IgD-negative memory B cell (primary cell): ENCODE results near the gene RABEPK. TPM values are rescaled to one million over a fixed set of nuclear protein-coding genes. Genes with fewer than 3 reads are reported as not detected.
"Not testable (repeated sequence)": the region's sequence is repeated elsewhere in the genome, so short reads cannot be mapped to it uniquely, and the experiment has no call there.

ENCODE experiments used
- H3K27ac Mint-ChIP-seq, 3 donors: one replicate each; pipeline ENCODE4 v1.8.0; 2020 to 2022; ENCODE audit warnings: mild to moderate bottlenecking in 3 of 3, mixed read lengths in 3 of 3, moderate library complexity in 1 of 3
- H3K27me3 Mint-ChIP-seq: one replicate; pipeline ENCODE4 v1.8.0; 2021; ENCODE audit warnings: mixed read lengths
- H3K36me3 Mint-ChIP-seq: one replicate; pipeline ENCODE4 v1.8.0; 2020; ENCODE audit warnings: mild to moderate bottlenecking, mixed read lengths
- H3K4me1 Mint-ChIP-seq, 3 donors: one replicate each; pipeline ENCODE4 v1.8.0; 2020 to 2022; ENCODE audit warnings: mixed read lengths in 3 of 3, mild to moderate bottlenecking in 1 of 3
- H3K4me3 Mint-ChIP-seq, 4 donors: one replicate each; pipeline ENCODE4 v1.8.0; 2020 to 2022; ENCODE audit warnings: mild to moderate bottlenecking in 4 of 4, mixed read lengths in 4 of 4, moderate library complexity in 3 of 4
- H3K9me3 Mint-ChIP-seq, 3 donors: one replicate each; pipeline ENCODE4 v1.8.0; 2020 to 2021; ENCODE audit warnings: mixed read lengths in 3 of 3, mild to moderate bottlenecking in 1 of 3
- polyA plus RNA-seq: library from polyadenylated mRNA; unstranded; fragments of 300-500 nt; fragmentation: Illumina TruSeq; gene quantifications from one replicate; pipeline ENCODE4 v1.2.3, GENCODE V29; 2021

RABEPK gene
- polyA plus RNA-seq, 1 donor from 2014 or later = 21.0 TPM

DNA sequence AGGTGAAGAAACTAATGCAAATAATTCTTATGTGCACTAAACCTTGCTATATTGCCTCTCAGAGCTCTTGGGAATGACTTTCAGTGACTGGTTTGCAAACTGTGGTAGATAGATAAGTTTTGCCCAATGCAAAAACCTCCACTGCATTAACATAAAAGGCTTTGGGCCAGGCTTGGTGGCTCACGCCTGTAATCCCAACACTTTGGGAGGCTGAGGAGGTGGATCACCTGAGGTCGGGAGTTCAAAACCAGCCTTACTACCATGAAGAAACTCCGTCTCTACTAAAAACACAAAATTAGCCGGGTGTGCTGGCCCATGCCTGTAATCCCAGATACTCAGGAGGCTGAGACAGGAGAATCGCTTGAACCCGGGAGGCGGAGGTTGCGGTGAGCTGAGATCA, 33.8 kb downstream of the RABEPK start:
- H3K36me3 Mint-ChIP-seq = not testable (repeated sequence)
- H3K4me1 Mint-ChIP-seq = peaks cover 26 to 33% (median 29%) of the 10 kb centered on the region in 3 donors

DNA sequence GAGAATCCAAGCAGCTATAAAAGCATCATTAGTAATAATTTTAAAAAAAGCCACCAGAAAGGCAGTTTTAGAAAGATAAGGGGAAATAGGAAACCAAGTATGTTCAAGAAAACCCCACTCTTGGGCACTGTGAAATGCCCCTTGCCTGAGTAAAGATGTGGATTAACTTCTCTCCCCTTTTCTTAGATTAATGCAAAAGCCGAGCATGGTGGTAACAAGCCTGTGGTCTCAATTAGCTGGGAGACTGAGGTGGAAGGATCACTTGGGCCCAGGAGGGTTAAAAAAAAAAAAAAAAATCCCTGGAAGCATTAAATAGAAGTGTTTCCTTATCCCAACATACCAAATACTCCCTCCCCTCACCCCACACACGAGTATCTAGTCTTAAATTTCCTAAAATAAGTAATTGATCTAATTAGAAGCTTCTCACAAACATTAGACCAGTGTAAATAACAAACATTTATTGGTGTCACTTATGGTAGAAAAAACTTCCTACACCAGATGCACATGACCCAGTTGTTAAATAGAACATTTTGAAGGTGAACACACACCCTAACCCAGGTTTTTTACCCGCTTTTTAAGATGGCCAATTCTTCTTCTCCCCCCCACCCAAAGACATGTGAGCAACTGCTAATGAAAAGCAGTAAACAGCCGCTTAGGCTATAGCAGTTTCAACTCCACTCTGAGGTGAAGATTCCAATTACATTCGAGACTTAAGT, 35.6 kb downstream of the RABEPK start:
- peaks cover 0 to 1% (median 0%) of the 10 kb centered on the region in 3 donors for H3K9me3 Mint-ChIP-seq
- no peaks in the 10 kb centered on the region for H3K27me3 Mint-ChIP-seq
- peak overlapping the region; percentile 36 to 80 (median 65) for H3K27ac Mint-ChIP-seq
- peak overlapping the region in 3 of 4 donors; percentile 24 to 72 (median 41) for H3K4me3 Mint-ChIP-seq
- H3K36me3 Mint-ChIP-seq = peaks cover 10% of the 10 kb centered on the region
- H3K4me1 Mint-ChIP-seq = peaks cover 33 to 36% (median 35%) of the 10 kb centered on the region in 3 donors

More for the DNA sequence above, 33.8 kb downstream of the RABEPK start:
- H3K27me3 Mint-ChIP-seq, H3K4me3 Mint-ChIP-seq, H3K9me3 Mint-ChIP-seq: not testable (repeated sequence)
- H3K27ac Mint-ChIP-seq = peak overlapping the region in 1 of 3 donors; percentile 90

DNA sequence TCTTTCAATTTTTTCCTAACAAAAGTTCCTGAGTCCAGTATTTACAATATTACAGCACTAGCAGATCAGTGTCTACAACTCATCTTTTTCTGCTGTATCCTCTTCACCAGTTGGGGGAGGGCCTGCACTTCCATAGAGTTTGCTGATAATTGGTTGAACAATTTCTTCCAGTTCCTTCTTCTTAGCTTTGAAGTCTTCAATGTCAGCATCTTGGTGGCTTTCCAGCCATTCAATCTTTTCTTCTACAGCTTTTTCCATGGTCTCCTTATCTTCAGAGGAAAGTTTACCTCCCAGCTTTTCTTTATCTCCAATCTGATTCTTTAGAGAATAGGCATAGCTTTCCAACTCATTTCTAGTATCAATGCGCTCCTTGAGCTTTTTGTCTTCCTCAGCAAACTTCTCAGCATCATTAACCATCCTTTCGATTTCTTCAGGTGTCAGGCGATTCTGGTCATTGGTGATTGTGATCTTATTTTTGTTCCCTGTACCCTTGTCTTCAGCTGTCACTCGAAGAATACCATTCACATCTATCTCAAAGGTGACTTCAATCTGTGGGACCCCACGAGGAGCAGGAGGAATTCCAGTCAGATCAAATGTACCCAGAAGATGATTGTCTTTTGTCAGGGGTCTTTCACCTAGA, 36.3 kb downstream of the RABEPK start:
- Mint-ChIP-seq H3K36me3 (peaks cover 10% of the 10 kb centered on the region), H3K4me3 (peak overlapping the region in 2 of 4 donors; percentile 2 to 72), H3K4me1 (peaks cover 36 to 41% (median 40%) of the 10 kb centered on the region in 3 donors), H3K27ac (peak overlapping the region in 1 of 3 donors; percentile 65)
- H3K27me3 Mint-ChIP-seq, H3K9me3 Mint-ChIP-seq: not testable (repeated sequence)

DNA sequence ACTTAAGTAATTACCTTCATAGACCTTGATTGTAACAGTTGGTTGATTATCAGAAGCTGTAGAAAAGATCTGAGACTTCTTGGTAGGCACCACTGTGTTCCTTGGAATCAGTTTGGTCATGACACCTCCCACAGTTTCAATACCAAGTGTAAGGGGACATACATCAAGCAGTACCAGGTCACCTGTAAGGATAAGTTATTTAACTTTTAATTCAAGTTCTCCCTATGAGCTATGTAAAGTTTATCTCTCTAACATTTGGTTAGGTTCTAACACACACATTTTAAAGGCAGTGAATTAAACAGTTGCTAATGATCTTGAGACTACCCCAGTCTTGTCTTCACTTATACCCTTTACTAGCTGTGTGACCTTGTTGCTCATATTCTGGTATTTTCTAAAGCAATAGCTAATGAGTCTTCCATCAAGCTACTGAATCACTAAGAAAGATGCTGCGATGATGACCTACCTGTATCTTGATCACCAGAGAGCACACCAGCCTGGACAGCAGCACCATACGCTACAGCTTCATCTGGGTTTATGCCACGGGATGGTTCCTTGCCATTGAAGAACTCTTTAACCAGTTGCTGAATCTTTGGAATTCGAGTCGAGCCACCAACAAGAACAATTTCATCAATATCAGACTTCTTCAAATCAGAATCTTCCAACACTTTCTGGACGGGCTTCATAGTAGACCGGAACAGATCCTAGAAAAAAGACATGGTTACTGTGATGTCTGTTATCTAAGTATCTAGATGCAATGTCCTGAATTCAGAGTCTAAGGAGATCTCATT, 38.0 kb downstream of the RABEPK start:
- no peaks in the 10 kb centered on the region for H3K9me3 Mint-ChIP-seq
- peak overlapping the region; percentile 65 to 85 (median 77) for H3K27ac Mint-ChIP-seq
- peaks cover 10% of the 10 kb centered on the region for H3K36me3 Mint-ChIP-seq
- peak overlapping the region; percentile 72 to 97 (median 88) for H3K4me3 Mint-ChIP-seq
- no peaks in the 10 kb centered on the region for H3K27me3 Mint-ChIP-seq
- peaks cover 39 to 45% (median 45%) of the 10 kb centered on the region in 3 donors for H3K4me1 Mint-ChIP-seq

DNA sequence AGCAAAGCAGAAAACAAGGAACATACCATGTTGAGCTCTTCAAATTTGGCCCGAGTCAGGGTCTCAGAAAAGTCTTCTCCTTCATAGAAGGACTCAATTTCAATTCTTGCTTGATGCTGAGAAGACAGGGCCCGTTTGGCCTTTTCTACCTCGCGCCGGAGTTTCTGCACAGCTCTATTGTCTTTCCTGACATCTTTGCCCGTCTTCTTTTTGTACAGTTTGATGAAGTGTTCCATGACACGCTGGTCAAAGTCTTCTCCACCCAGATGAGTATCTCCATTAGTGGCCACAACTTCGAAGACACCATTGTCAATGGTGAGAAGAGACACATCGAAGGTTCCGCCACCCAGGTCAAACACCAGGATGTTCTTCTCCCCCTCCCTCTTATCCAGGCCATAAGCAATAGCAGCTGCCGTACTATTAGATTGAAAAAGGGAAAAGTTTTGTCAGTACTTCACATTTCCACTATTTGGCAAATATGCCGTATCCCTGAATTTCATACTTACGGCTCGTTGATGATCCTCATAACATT, 38.6 kb downstream of the RABEPK start:
- H3K9me3 Mint-ChIP-seq = no peaks in the 10 kb centered on the region
- peak overlapping the region; percentile 53 to 85 (median 65) for H3K27ac Mint-ChIP-seq
- H3K27me3 Mint-ChIP-seq = no peaks in the 10 kb centered on the region
- H3K4me1 Mint-ChIP-seq = peaks cover 39 to 45% (median 45%) of the 10 kb centered on the region in 3 donors
- peak overlapping the region; percentile 72 to 97 (median 88) for H3K4me3 Mint-ChIP-seq
- H3K36me3 Mint-ChIP-seq = peaks cover 10% of the 10 kb centered on the region

DNA sequence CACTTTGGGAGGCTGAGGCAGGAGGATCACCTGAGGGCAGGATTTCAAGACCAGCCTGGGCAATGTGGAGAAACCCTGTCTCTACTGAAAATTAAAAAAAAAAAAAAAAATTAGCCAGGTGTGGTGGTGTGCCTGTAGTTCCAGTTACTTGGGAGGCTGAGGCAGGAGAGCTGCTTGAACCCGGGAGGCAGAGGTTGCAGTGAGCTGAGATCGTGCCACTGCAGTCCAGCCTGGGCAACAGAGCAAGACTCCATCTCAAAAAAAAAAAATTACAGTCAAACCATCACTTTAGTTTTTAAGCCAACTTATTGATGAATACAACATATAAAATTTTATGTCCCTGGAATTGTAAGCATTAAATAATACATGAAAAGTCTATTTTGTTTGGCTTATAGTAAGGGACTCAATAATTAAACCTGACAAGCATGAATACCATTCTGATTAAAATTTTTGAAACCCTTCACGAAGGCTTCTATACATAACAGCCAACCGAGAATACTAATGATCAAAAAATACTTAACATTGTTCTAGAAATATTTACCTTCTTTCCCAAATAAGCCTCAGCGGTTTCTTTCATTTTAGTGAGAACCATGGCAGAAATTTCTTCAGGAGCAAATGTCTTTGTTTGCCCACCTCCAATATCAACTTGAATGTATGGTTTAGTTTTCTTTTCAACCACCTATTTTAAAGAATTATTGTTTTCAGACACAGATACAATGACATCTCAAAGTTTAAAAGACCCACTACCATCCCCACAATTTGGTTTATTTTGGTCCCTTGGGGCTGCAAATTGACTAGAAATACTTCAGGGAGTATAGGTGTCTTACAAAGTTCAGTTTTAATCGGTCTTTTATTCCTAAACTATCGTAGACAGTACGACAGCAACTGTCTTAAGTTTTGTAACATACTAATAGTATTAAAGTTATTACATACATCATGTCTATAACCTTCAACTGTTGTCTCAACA, 39.6 kb downstream of the RABEPK start:
- Mint-ChIP-seq H3K4me1 (peaks cover 39 to 45% (median 45%) of the 10 kb centered on the region in 3 donors), H3K4me3 (peak overlapping the region; percentile 92 to 100 (median 97)), H3K27ac (peak overlapping the region; percentile 98 to 100 (median 99)), H3K27me3 (no peaks in the 10 kb centered on the region), H3K9me3 (no peaks in the 10 kb centered on the region), H3K36me3 (peaks cover 10% of the 10 kb centered on the region)

DNA sequence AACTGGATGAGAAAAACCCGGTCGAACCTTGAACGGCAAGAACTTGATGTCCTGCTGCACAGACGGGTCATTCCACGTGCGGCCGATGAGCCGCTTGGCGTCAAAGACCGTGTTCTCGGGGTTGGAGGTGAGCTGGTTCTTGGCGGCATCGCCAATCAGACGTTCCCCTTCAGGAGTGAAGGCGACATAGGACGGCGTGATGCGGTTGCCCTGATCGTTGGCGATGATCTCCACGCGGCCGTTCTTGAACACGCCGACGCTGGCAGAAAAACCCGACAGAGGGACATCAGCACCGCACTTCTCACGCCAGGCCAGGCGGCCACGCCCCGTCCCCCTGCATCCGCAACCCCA, 40.3 kb downstream of the RABEPK start:
- Mint-ChIP-seq H3K9me3 (no peaks in the 10 kb centered on the region), H3K36me3 (peaks cover 10% of the 10 kb centered on the region), H3K4me3 (peak overlapping the region; percentile 92 to 100 (median 97)), H3K27me3 (no peaks in the 10 kb centered on the region), H3K27ac (peak overlapping the region; percentile 98 to 100 (median 99)), H3K4me1 (peaks cover 34 to 42% (median 39%) of the 10 kb centered on the region in 3 donors)

DNA sequence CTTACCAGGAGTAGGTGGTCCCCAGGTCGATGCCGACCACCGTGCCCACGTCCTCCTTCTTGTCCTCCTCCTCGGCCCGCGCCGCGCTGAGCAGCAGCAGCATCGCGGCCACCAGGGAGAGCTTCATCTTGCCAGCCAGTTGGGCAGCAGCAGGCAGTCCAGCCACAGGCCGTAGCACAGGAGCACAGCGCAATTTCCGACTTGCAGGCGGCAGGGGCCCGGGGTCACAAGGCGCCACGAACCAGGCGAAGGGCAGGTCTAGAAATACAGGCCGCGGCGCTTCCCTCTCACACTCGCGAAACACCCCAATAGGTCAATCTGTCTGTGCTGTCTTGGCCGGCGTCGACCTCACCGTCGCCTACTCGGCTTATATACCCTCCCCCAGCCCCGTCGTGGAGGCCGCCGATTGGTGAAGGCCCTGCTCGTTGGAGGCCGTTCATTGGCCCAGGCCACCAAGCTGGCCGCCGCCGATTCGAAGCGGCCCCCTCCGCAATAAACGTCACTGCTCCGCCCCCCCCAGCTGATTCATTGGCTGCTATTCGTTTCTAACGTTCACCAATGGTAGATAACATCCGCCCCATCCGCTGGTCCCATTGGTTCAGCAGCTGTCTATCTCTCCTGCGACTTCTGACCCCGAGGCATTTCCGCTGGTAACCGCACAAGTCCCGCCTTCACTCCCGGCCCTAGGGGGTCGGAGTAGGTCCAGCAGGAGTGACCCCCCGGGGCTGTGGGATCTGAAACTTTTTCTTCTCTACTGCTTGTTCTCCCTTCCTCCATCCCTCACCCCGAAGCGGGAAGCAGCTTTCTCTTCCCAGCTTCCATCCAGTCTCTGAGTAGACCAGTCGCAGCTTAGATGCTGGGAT, 40.9 kb downstream of the RABEPK start, which contains the start of gene HSPA5:
Gene HSPA5 (minus strand): TSS at position 344 of the 863 bp plus-strand sequence. CDS start 217 bp downstream, at position 127.
- H3K9me3 Mint-ChIP-seq = no peaks in the 10 kb centered on the region
- peaks cover 10% of the 10 kb centered on the region for H3K36me3 Mint-ChIP-seq
- H3K4me3 Mint-ChIP-seq = peak within 1 kb of the TSS; percentile 92 to 100 (median 97)
- H3K27me3 Mint-ChIP-seq = no peaks in the 10 kb centered on the region
- H3K4me1 Mint-ChIP-seq = peaks cover 30 to 38% (median 36%) of the 10 kb centered on the region in 3 donors
- peak within 1 kb of the TSS; percentile 98 to 100 (median 99) for H3K27ac Mint-ChIP-seq

DNA sequence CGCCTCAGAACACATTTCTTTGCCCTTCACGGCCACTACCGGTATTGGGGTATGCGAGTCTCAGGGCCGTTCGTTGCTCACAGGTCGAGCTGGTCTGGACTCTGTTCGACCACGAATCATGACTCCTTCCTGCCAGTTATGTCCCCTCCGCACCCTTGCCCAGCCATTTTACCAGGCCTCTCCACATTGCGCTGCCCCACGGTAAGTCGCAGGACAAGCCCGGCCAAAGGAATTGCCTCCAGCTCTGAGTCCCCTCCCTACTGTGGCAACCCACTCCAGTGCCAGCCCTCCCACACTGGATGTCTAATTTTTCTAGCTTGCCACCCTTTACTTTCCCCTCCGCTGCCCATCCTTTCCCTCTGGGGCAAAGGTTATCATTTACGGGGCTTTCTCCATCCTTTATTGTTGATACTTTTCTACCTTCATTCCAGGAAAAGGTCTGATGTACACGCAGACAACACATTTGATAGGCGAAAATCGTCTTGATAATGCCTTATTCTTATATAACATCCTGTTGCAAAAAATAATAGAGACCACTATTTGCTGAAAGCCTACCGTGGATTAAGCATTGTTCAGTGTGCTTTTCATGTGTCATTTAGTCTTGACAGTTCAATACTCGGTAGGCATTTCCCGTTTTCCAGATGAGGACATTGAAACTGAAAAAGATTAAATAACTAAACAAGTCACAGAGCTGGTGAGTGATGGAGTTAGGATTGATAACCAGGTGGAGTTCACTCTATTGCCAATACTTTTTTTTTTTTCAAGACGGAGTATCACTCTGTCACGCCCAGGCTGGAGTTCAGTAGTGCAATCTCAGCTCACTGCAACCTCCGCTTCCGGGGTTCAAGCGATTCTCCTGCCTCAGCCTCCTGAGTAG, 41.8 kb downstream of the RABEPK start:
- peaks cover 10% of the 10 kb centered on the region for H3K36me3 Mint-ChIP-seq
- H3K27me3 Mint-ChIP-seq = no peaks in the 10 kb centered on the region
- no peaks in the 10 kb centered on the region for H3K9me3 Mint-ChIP-seq
- H3K4me1 Mint-ChIP-seq = peaks cover 23 to 30% (median 27%) of the 10 kb centered on the region in 3 donors
- peak overlapping the region; percentile 92 to 100 (median 97) for H3K4me3 Mint-ChIP-seq
- peak overlapping the region; percentile 98 to 100 (median 99) for H3K27ac Mint-ChIP-seq

DNA sequence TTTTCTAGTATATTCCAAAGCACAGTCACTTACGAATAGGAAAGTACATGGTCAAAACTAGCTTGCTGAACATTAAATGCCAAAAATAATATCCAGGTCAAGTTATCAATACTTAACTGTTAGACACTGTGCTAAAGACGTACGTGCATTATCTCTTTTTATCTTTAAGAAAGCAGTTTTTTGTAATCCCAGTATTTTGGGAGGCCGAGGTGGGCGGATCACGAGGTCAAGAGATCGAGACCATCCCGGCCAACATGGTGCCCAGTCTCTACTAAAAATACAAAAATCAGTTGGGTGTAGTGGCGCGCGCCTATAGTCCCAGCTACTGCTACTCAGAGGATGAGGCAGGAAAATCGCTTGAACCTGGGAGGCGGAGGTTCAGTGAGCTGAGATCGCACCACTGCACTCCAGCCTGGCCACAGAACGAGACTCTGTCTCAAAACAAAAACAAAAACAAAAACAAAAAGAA, 43.5 kb downstream of the RABEPK start:
- Mint-ChIP-seq H3K36me3 (peaks cover 5% of the 10 kb centered on the region), H3K4me3 (peak overlapping the region in 1 of 4 donors; percentile 58), H3K9me3 (no peaks in the 10 kb centered on the region), H3K27me3 (no peaks in the 10 kb centered on the region), H3K4me1 (peaks cover 14 to 22% (median 15%) of the 10 kb centered on the region in 3 donors), H3K27ac (no peak overlapping the region)

DNA sequence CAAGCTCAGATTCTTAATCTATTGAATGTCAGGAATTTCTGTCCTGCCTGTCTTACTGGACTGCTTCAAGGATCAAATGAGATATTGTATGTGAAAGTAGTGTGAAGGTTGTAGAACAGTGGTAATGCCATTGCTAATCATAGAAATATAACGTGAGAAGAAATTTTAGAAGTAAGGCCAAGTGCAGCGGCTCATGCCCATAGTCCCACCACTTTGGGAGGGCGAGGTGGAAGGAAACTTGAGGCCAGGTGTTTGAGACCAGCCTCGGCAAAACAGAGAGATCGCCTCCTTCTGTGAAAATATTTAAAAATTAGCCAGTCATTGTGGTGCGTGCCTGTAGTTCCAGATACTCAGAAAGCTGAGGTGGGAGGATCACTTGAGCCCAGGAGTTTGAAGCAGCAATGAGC, 45.9 kb downstream of the RABEPK start:
- H3K9me3 Mint-ChIP-seq = no peaks in the 10 kb centered on the region
- peak overlapping the region in 1 of 4 donors; percentile 7 for H3K4me3 Mint-ChIP-seq
- H3K4me1 Mint-ChIP-seq = peaks cover 3 to 9% (median 5%) of the 10 kb centered on the region in 3 donors
- no peaks in the 10 kb centered on the region for H3K27me3 Mint-ChIP-seq
- no peak overlapping the region for H3K27ac Mint-ChIP-seq
- no peaks in the 10 kb centered on the region for H3K36me3 Mint-ChIP-seq

DNA sequence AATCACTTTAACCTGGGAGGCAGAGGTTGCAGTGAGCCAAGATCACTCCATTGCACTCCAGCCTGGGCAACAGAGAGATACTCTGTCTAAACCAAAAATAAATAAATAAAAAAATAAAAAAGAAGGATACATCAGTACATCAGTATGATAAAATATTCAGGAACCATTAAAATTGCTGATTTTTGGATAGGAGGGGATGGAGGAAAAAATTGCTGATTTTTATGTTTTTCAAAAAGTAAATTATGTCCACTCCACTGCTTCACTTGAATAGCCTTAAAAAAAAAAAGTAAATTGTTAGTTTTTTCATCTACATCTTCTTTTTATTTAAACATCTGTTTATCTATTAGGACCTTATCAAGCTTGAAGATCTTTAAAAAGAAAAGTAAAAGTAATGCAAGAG, 53.9 kb downstream of the RABEPK start:
- Mint-ChIP-seq H3K27me3 (no peaks in the 10 kb centered on the region), H3K27ac (no peak overlapping the region)

More for the DNA sequence above, 53.9 kb downstream of the RABEPK start:
- Mint-ChIP-seq H3K4me1 (no peaks in the 10 kb centered on the region), H3K36me3 (no peaks in the 10 kb centered on the region), H3K9me3 (no peaks in the 10 kb centered on the region), H3K4me3 (no peak overlapping the region)
